Stimulated activated CD4-positive, alpha-beta T cell treated with anti-CD3 and anti-CD28 coated beads, Interleukin-1b, Interleukin-23, amount 100 ng/mL, for 24 hours (primary cell): ENCODE measurements around the gene BCO2.

Source experiments
- DNase-seq, 4 experiments: peaks; one replicate each; pipeline ENCODE4 v3.0.0-alpha.2; 2020; ENCODE audit warnings: low read depth in 4 of 4, low spot score in 1 of 4

The BCO2 gene

GRCh38 chr11:112212710-112213109 lies 37.4 kb downstream of the BCO2 start:
- DNase-seq = no peak

GRCh38 chr11:112213753-112214152 lies 38.4 kb downstream of the BCO2 start:
- no peak for DNase-seq

GRCh38 chr11:112215621-112216020 lies 40.3 kb downstream of the BCO2 start:
- DNase-seq = no peak

- DNase-seq = no peak
These were observed 41.3 kb downstream of the BCO2 start for GRCh38 chr11:112216561-112217105.

- DNase-seq = no peak
These were observed 44.3 kb downstream of the BCO2 start for GRCh38 chr11:112219476-112220232.

- no peak for DNase-seq
These were observed 46.0 kb downstream of the BCO2 start for GRCh38 chr11:112221274-112221835.

- no peak for DNase-seq
These were observed 47.0 kb downstream of the BCO2 start for GRCh38 chr11:112222303-112222702.

- no peak for DNase-seq
These were observed 47.8 kb downstream of the BCO2 start for GRCh38 chr11:112223121-112223520.

GRCh38 chr11:112223754-112224532 lies 48.6 kb downstream of the BCO2 start:
- no peak for DNase-seq

- no peak for DNase-seq
These were observed 50.4 kb downstream of the BCO2 start for GRCh38 chr11:112225753-112226061.

- peak; percentile 48 to 71 (median 64) for DNase-seq
These were observed 50.9 kb downstream of the BCO2 start, which contains the start of gene PTS for GRCh38 chr11:112226062-112226830. TSS of gene PTS (plus strand) at chr11:112226428. CDS start at chr11:112226444, 16 bp downstream.

GRCh38 chr11:112226831-112227401 lies 51.6 kb downstream of the BCO2 start:
- DNase-seq = no peak

GRCh38 chr11:112227471-112227870 lies 52.2 kb downstream of the BCO2 start:
- no peak for DNase-seq

- DNase-seq = no peak
These were observed 53.4 kb downstream of the BCO2 start for GRCh38 chr11:112228706-112229105.

- no peak for DNase-seq
These were observed 53.8 kb downstream of the BCO2 start for GRCh38 chr11:112229159-112229558.

GRCh38 chr11:112229746-112230433 lies 54.6 kb downstream of the BCO2 start:
- DNase-seq = no peak

- no peak for DNase-seq
These were observed 56.6 kb downstream of the BCO2 start for GRCh38 chr11:112231952-112232351.

GRCh38 chr11:112235750-112236390 lies 60.6 kb downstream of the BCO2 start:
- DNase-seq = no peak

GRCh38 chr11:112237451-112237850 lies 62.1 kb downstream of the BCO2 start:
- DNase-seq = no peak

- DNase-seq = no peak
These were observed 62.7 kb downstream of the BCO2 start for GRCh38 chr11:112238041-112238440.
